IPS-NIHi7 (cell line): ENCODE data around the gene TMEM106B.

Source experiments
- DNase-seq: peaks from one replicate; pipeline ENCODE4 v3.0.0; 2012; ENCODE audit warnings: mixed read lengths; ENCODE audit errors: extremely low spot score

TMEM106B gene

DNA sequence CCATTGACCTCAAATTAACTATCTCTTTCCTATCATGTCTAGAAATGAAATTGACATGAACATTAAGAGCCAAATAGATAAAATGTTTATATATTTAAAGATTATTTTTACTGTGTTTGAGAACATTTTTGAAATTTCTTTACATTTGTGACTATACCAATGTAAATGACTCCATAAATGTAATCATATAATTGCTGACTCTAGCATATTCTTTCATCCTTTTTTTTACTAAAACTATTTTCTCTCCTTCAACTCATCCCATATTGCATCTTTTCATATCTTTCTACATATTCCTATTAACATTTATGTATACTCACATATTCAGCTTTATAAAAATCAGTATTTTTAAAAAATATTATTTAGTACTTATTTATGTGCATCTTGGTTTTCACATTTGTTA, 16.9 kb downstream of the TMEM106B start:
- DNase-seq = no peak

DNA sequence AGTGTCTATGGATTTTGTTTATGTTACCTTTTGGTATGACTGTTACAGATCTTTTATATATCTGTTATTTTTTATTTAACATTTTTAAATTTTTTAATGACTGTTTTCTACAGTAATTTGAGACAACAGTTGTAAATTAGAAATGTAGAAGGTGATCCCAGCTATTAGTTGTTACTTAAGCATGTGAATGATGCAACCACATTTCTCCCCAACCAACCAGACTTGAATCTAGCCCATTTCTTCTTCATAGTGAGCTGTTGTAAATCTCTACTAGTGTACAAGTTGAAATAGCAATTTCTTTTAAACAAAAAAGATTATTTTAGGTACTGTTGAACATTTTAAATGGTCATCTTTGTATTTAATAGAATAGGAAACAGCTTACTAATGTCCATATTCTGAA, 18.0 kb downstream of the TMEM106B start:
- DNase-seq = no peak

DNA sequence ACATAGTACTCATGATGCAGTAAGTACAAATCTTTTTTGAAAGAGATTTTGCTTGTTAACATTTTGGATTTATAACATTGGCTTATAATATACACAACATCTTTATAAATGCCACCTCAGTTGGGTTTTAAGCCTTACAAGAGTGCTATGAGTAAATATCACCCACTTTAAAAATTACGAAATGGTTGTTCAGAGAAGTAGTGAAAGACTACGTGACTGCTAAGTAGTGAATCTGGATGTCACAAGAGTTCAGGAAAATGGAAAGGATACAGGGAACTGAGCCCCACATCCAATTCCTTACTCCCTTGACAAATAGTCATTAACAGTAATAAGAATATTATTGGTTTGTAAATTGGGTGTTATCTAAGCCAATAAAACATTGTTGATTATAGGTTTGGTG, 20.0 kb downstream of the TMEM106B start:
- no peak for DNase-seq

GRCh38 chr7:12233175-12233574, 22.1 kb downstream of the TMEM106B start:
- DNase-seq = no peak

- DNase-seq = no peak
Observed at GRCh38 chr7:12234334-12234865, 23.3 kb downstream of the TMEM106B start.

GRCh38 chr7:12235970-12236369, 24.9 kb downstream of the TMEM106B start:
- DNase-seq = no peak

DNA sequence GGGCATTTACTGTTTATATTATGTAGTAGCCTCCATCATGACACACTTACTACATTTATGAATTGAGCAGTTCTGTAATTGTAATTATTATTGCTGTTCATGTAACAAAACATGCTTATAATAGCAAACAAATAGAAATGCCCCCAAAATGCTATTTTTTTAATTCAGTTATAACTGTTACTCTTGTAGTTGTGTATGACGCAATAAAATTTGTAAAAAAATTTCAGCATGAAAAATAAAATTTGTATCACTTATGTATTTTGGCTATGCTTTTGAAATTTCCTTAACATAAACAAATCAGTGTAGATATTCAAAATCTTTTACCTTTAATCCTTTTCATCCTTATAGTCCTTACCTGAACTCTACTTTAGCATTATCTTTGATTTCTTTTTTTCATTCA, 25.9 kb downstream of the TMEM106B start:
- no peak for DNase-seq

DNA sequence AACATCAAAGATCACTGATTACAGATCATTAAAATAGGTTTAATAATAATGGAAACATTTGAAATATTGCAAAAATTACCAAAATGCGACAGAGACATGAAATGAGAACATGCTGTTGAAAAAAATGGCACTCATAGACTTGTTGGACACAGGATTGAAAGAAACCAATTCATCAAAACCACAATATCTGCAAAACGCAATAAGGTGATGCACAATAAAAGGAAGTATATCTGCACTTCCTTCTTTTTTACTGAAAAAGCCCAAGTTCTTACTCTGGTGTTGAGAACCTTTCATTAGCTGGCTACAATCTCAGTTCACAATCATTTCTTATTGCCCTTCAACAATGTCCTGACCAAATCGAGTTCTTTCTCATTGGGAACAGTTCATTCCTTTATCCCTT, 28.7 kb downstream of the TMEM106B start:
- DNase-seq = no peak

DNA sequence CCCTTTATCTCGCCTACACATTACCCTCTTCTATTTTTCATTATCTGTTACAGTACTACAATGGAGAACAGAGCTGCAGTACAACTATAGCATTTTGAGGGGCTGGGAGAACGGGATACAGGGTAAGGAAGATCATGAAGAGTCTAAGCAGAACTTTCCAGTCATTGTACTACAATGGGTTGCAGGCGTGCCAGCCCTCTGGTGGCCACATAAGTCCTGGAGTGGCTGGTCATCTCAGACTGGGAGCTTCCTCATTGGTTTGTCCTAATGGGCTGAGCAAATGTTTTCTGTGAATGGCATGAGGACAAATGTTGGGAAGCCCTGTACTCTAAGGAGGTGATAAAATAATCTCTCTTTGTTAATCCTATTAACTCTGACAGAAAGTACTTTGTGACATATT, 33.0 kb downstream of the TMEM106B start:
- peak; percentile 57 for DNase-seq

DNA sequence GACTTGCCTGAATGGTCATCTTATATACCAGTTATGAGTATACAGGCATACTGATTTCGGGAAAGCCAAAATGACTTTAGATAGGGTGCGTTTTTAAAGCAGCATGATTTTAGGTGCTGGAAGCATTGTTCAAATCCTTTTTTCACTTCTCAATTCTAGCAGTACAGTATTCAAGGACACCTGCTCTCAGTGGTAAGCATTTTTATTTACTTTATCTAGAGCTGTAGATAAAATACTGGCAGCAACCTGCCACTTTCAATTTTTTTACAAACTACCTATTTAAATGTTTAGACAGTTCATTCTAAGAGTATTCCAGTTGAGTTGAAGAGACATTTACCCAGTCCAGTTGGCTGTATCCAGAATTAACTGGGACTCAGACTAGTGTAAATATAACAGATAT, 33.6 kb downstream of the TMEM106B start:
- DNase-seq = no peak

GRCh38 chr7:12249706-12250105, 38.6 kb downstream of the TMEM106B start:
- no peak for DNase-seq

- no peak for DNase-seq
Observed at GRCh38 chr7:12250232-12250631, 39.1 kb downstream of the TMEM106B start.

DNA sequence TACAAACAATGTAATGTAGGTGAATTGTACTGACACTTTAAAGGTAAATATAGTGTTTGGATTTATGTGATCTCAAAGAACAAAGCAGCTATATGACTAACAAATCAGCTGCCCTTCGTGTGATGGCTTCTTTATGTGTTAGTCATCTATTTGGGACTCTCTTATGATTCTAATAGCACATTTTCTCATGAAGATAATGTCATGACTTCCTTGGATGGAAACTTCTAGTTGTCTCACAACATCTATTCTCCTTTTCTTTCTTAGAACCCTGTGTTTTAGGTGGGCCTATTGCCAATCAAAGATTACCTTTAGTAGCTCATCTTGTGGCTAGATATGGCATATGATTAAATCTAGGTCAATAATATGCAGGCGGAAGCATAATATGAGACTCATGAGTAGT, 45.0 kb downstream of the TMEM106B start:
- no peak for DNase-seq

- DNase-seq = no peak
Observed at GRCh38 chr7:12257582-12257981, 46.5 kb downstream of the TMEM106B start.

GRCh38 chr7:12258074-12258473, 47.0 kb downstream of the TMEM106B start:
- no peak for DNase-seq

- no peak for DNase-seq
Observed at GRCh38 chr7:12267542-12267941, 56.4 kb downstream of the TMEM106B start.

- no peak for DNase-seq
Observed at GRCh38 chr7:12269100-12269895, 58.2 kb downstream of the TMEM106B start.

DNA sequence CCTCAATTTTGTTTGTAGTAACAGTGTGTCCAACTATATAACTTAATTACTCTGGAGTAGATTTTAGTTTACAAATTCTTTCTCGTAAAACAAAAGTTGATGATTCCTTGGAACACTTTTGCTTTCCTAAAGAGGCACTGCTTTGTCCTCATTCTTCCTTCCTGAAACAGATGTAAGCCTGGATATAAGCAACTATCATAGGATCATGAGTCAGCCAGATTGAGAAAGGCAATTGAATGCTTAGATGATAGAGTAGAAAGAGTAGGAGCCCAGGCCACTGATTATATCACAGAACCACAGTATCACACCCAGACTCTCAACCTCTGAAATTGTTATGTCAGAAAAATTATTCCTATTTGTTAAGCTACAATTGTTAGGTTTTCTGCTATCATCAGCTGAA, 69.9 kb downstream of the TMEM106B start:
- no peak for DNase-seq

DNA sequence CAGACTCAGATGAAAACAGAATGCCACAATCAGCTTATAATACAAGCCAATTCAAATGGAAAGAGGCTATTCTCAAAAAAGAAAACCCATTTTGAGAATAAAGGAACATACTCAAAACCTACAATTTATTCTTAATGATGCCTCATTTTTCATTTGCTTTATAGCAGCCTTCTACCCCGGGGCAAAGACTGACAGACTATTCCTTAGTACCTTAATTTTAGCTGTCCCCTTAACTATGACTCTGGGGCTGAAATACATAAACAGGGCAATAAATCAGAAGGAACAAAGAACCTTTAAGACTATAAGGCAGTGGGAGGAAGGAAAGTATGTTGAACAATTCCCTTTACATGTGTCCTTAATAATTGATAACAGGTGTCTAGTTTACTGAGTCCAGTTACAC, 76.8 kb downstream of the TMEM106B start:
- DNase-seq = no peak

DNA sequence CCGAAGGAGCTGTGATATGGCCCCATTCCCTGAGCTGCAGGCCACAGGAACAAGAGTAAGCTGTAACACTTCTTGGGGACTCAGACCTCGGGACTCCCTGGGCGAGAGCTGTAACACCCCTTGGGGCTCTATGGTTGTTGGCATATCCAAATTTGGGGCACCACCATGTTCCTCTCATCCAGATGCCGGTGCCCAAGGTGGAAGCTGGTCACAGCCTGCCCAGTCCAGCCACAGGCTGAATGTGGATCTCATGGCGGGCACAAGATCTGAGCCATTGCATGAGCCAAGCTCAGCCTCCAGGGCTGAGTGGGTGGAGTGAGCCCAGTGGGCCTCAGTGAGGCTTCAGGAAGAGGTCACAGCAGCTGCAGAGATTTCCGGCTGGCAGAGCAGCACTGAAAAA, 78.9 kb downstream of the TMEM106B start:
- no peak for DNase-seq

GRCh38 chr7:12290761-12291160, 79.7 kb downstream of the TMEM106B start:
- no peak for DNase-seq

DNA sequence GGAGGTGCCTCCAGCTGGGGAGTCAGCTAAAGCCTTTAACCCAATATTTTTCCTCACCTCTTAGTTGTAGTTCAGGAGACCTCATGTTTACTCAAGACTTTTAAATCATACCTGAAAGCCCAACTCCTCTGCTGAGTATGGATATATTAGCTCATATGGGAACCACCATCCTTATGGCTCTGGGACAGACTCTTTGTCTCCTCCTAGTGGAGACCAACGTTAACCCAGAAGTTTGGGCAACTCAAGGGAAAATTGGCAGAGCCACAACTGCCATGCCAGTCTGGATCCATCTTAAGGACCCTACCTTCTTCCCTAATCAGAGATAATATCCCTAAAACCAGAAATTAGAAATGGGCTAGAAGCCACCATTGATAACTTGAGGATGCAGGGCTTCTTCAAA, 80.8 kb downstream of the TMEM106B start:
- DNase-seq = no peak
